GM23338 (cell line): ENCODE results near the gene OLFML2B. TPM values are rescaled to one million over a fixed set of nuclear protein-coding genes. Genes with fewer than 3 reads are reported as not detected.

Experiments used
- ATAC-seq: fragments of 200-7000 bp; cut with Tn5 transposase; 3 replicates; pipeline ENCODE4 v1.9.1; 2020
- DNase-seq: peaks from one replicate; pipeline ENCODE4 v3.0.0-alpha.2; 2015; ENCODE audit warnings: low spot score
- H2AFZ ChIP-seq: fragments of 200-600 bp; sonication (generic); 2 replicates; pipeline ENCODE4 v1.8.0; 2016; ENCODE audit warnings: antibody characterized with exemption, mild to moderate bottlenecking, moderate library complexity
- H3F3A ChIP-seq: fragments of 200-600 bp; sonication (generic); replicated peaks from 2 replicates; pipeline ENCODE4 v1.8.0; 2017; ENCODE audit warnings: antibody characterized with exemption, mixed run types, low read depth
- H3K27ac ChIP-seq: fragments of 200-600 bp; sonication (generic); 2 replicates; pipeline ENCODE4 v1.6.1; 2016; ENCODE audit warnings: low read depth
- H3K27me3 ChIP-seq: fragments of 200-600 bp; sonication (generic); 2 replicates; pipeline ENCODE4 v1.8.0; 2016; ENCODE audit warnings: mild to moderate bottlenecking, mixed run types, moderate library complexity; ENCODE audit not compliant: insufficient read depth
- H3K36me3 ChIP-seq: fragments of 200-600 bp; sonication (generic); 2 replicates; pipeline ENCODE4 v1.8.0; 2016; ENCODE audit warnings: mild to moderate bottlenecking; ENCODE audit not compliant: insufficient read depth
- H3K4me1 ChIP-seq: fragments of 200-600 bp; sonication (generic); 2 replicates; pipeline ENCODE4 v1.8.0; 2016; ENCODE audit warnings: mild to moderate bottlenecking, moderate library complexity; ENCODE audit not compliant: insufficient read depth
- H3K4me2 ChIP-seq: fragments of 200-600 bp; sonication (generic); 2 replicates; pipeline ENCODE4 v1.7.1; 2017; ENCODE audit warnings: mixed run types
- H3K4me3 ChIP-seq: fragments of 200-600 bp; sonication (generic); 2 replicates; pipeline ENCODE4 v1.6.1; 2016; ENCODE audit warnings: mixed run types
- H3K79me2 ChIP-seq: fragments of 200-600 bp; sonication (generic); replicated peaks from 2 replicates; pipeline ENCODE4 v1.8.0; 2017; ENCODE audit warnings: mild to moderate bottlenecking; ENCODE audit not compliant: insufficient read depth
- H3K9me2 ChIP-seq: fragments of 200-600 bp; sonication (generic); 2 replicates; pipeline ENCODE4 v1.8.0; 2017; ENCODE audit not compliant: insufficient read depth
- H4K20me1 ChIP-seq: fragments of 200-600 bp; sonication (generic); replicated peaks from 2 replicates; pipeline ENCODE4 v1.8.0; 2017; ENCODE audit warnings: mild to moderate bottlenecking; ENCODE audit not compliant: insufficient read depth
- H3K27ac Mint-ChIP-seq: 2 replicates; pipeline ENCODE4 v1.8.0; 2020; ENCODE audit warnings: inconsistent platforms, mild to moderate bottlenecking, moderate library complexity, mixed read lengths
- H3K27me3 Mint-ChIP-seq: 3 replicates; pipeline ENCODE4 v1.8.0; 2022; ENCODE audit warnings: low read depth, mild to moderate bottlenecking, moderate library complexity, mixed read lengths, inconsistent platforms; ENCODE audit not compliant: insufficient read depth, poor library complexity
- H3K36me3 Mint-ChIP-seq: 3 replicates; pipeline ENCODE4 v1.8.0; 2021; ENCODE audit warnings: low read depth, mild to moderate bottlenecking, inconsistent platforms, moderate library complexity, mixed read lengths
- H3K4me1 Mint-ChIP-seq: 3 replicates; pipeline ENCODE4 v1.8.0; 2020; ENCODE audit warnings: mild to moderate bottlenecking, inconsistent platforms, mixed read lengths
- H3K4me3 Mint-ChIP-seq: 3 replicates; pipeline ENCODE4 v1.8.0; 2021; ENCODE audit warnings: moderate library complexity, mild to moderate bottlenecking, inconsistent platforms, mixed read lengths
- H3K9me3 Mint-ChIP-seq: 3 replicates; pipeline ENCODE4 v1.8.0; 2020; ENCODE audit warnings: moderate library complexity, mild to moderate bottlenecking, inconsistent platforms, mixed read lengths
- CREB1 ChIP-seq: fragments of 250-450 bp; sonication (Bioruptor Pico); IDR thresholded peaks from 2 replicates; pipeline ENCODE4 v1.5.0; 2020; ENCODE audit warnings: low read depth, mild to moderate bottlenecking, moderate library complexity
- EZH2 ChIP-seq: fragments of 200-600 bp; sonication (generic); IDR thresholded peaks from one replicate; pipeline ENCODE4 v1.8.0; 2017; ENCODE audit warnings: antibody characterized with exemption, mild to moderate bottlenecking, low read depth; ENCODE audit not compliant: unreplicated experiment
- EZH2phosphoT487 ChIP-seq: fragments of 200-600 bp; sonication (generic); IDR thresholded peaks from one replicate; pipeline ENCODE4 v1.8.1; 2018; ENCODE audit warnings: antibody characterized with exemption; ENCODE audit not compliant: unreplicated experiment
- JUNB ChIP-seq: IDR thresholded peaks from one replicate; pipeline ENCODE4 v1.6.1; 2016; ENCODE audit warnings: antibody characterized with exemption; ENCODE audit not compliant: unreplicated experiment
- NANOG ChIP-seq: IDR thresholded peaks from 2 replicates; pipeline ENCODE4 v1.6.1; 2016; ENCODE audit warnings: antibody characterized with exemption, borderline replicate concordance
- POLR2AphosphoS5 ChIP-seq: IDR thresholded peaks from 2 replicates; pipeline ENCODE4 v1.6.1; 2016; ENCODE audit warnings: antibody characterized with exemption, low read depth
- STAT1 ChIP-seq: IDR thresholded peaks from one replicate; pipeline ENCODE4 v1.6.1; 2016; ENCODE audit warnings: antibody characterized with exemption; ENCODE audit not compliant: unreplicated experiment
- ZNF114 ChIP-seq: fragments of 250-450 bp; sonication (Bioruptor Pico); IDR thresholded peaks from 2 replicates; pipeline ENCODE4 v1.5.0; 2020; ENCODE audit warnings: mild to moderate bottlenecking, moderate library complexity
- ZNF331 ChIP-seq: fragments of 250-450 bp; sonication (Bioruptor Pico); IDR thresholded peaks from 2 replicates; pipeline ENCODE4 v1.5.0; 2020; ENCODE audit warnings: low read depth, mild to moderate bottlenecking, moderate library complexity
- ZNF462 ChIP-seq: fragments of 250-450 bp; sonication (Bioruptor Pico); IDR thresholded peaks from 2 replicates; pipeline ENCODE4 v1.5.0; 2020; ENCODE audit warnings: mild to moderate bottlenecking, moderate library complexity
- polyA plus RNA-seq: library from polyadenylated mRNA; unstranded; fragments of >200 nt; fragmentation: Nextera tagmentation; extraction: Ambion mirVana; gene quantifications from 2 replicates; pipeline ENCODE4 v1.2.1, GENCODE V29; 2016
- total RNA-seq: library from RNA; depleted of rRNA; stranded (reverse); fragments of >200 nt; shearing (Covaris generic); gene quantifications from 2 replicates; pipeline ENCODE4 v1.2.3, GENCODE V29; 2014
- TF ChIP-seq, protein P1 (sequence below): IDR thresholded peaks from 2 replicates; pipeline ENCODE4 v1.6.1; 2016; ENCODE audit warnings: antibody characterized with exemption
- TF ChIP-seq, protein P2 (sequence below), 2 experiments: fragments of 200-600 bp in 1 of 2; sonication (generic) in 1 of 2; conservative IDR thresholded peaks; 2 replicates each; pipeline versions ENCODE4 v1.5.1 to v1.6.1; 2016 to 2017; ENCODE audit warnings: antibody characterized with exemption in 2 of 2, low read depth in 2 of 2, mild to moderate bottlenecking in 2 of 2, moderate library complexity in 1 of 2
- TF ChIP-seq, protein P3 (sequence below): IDR thresholded peaks from one replicate; pipeline ENCODE4 v1.6.1; 2018; ENCODE audit warnings: antibody characterized with exemption; ENCODE audit not compliant: unreplicated experiment

The OLFML2B gene
- total and polyA plus RNA-seq, 2 experiments from 2014 or later = 2.9 to 4.3 TPM

DNA sequence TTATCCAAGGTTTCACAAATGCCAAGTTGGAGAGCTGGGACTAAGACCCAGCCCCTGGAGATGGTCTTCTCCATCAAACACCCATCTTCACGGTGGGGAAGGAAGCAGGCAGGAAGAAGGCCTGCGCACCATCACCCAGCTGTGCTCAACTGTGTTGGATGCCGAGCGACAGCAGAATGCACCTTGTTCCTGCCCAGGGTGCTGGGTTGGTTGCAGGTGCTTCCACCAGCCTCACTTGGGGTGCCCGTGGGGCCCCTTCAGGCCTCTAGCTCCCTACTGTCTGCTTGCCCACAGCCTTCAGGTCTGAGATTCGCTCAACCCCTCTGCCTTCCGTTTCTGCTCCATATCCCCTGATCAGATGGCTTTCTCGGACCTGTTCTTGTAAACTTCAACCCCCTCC lies 42.5 kb downstream of the OLFML2B start:
- no peak overlapping the region for H2AFZ ChIP-seq
- no peaks in the 10 kb centered on the region for H4K20me1 ChIP-seq
- H3K27ac ChIP-seq = no peak overlapping the region
- Mint-ChIP-seq H3K27ac (no peak overlapping the region), H3K4me3 (no peak overlapping the region), H3K4me1 (no peaks in the 10 kb centered on the region; the same call in 2 of the 3 replicates), H3K9me3 (no peaks in the 10 kb centered on the region; the same call in 2 of the 3 replicates), H3K36me3 (peaks cover 5% of the 10 kb centered on the region; the same call in 1 of the 3 replicates), H3K27me3 (peaks cover 2% of the 10 kb centered on the region)
- H3K36me3 ChIP-seq = no peaks in the 10 kb centered on the region
- no peak for DNase-seq
- H3K79me2 ChIP-seq = no peaks in the 10 kb centered on the region
- no peak overlapping the region for H3K4me3 ChIP-seq
- no peaks in the 10 kb centered on the region for H3F3A ChIP-seq
- no peak overlapping the region for H3K4me2 ChIP-seq
- H3K9me2 ChIP-seq = peaks cover 7% of the 10 kb centered on the region; the same call in 1 of the 2 replicates
- no peak for TF ChIP-seq CREB1 (CRISPR knock-in tag)
- TF ChIP-seq ZNF462 (CRISPR knock-in tag) = no peak
- TF ChIP-seq, protein P1, sequence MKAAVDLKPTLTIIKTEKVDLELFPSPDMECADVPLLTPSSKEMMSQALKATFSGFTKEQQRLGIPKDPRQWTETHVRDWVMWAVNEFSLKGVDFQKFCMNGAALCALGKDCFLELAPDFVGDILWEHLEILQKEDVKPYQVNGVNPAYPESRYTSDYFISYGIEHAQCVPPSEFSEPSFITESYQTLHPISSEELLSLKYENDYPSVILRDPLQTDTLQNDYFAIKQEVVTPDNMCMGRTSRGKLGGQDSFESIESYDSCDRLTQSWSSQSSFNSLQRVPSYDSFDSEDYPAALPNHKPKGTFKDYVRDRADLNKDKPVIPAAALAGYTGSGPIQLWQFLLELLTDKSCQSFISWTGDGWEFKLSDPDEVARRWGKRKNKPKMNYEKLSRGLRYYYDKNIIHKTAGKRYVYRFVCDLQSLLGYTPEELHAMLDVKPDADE = no peak
- TF ChIP-seq EZH2phosphoT487 = no peak
- TF ChIP-seq, protein P2, sequence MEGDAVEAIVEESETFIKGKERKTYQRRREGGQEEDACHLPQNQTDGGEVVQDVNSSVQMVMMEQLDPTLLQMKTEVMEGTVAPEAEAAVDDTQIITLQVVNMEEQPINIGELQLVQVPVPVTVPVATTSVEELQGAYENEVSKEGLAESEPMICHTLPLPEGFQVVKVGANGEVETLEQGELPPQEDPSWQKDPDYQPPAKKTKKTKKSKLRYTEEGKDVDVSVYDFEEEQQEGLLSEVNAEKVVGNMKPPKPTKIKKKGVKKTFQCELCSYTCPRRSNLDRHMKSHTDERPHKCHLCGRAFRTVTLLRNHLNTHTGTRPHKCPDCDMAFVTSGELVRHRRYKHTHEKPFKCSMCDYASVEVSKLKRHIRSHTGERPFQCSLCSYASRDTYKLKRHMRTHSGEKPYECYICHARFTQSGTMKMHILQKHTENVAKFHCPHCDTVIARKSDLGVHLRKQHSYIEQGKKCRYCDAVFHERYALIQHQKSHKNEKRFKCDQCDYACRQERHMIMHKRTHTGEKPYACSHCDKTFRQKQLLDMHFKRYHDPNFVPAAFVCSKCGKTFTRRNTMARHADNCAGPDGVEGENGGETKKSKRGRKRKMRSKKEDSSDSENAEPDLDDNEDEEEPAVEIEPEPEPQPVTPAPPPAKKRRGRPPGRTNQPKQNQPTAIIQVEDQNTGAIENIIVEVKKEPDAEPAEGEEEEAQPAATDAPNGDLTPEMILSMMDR (conservative IDR thresholded peaks at IDR 0.05; ENCODE audit: low read depth in 2 of 2) = no peak
- TF ChIP-seq, protein P3, sequence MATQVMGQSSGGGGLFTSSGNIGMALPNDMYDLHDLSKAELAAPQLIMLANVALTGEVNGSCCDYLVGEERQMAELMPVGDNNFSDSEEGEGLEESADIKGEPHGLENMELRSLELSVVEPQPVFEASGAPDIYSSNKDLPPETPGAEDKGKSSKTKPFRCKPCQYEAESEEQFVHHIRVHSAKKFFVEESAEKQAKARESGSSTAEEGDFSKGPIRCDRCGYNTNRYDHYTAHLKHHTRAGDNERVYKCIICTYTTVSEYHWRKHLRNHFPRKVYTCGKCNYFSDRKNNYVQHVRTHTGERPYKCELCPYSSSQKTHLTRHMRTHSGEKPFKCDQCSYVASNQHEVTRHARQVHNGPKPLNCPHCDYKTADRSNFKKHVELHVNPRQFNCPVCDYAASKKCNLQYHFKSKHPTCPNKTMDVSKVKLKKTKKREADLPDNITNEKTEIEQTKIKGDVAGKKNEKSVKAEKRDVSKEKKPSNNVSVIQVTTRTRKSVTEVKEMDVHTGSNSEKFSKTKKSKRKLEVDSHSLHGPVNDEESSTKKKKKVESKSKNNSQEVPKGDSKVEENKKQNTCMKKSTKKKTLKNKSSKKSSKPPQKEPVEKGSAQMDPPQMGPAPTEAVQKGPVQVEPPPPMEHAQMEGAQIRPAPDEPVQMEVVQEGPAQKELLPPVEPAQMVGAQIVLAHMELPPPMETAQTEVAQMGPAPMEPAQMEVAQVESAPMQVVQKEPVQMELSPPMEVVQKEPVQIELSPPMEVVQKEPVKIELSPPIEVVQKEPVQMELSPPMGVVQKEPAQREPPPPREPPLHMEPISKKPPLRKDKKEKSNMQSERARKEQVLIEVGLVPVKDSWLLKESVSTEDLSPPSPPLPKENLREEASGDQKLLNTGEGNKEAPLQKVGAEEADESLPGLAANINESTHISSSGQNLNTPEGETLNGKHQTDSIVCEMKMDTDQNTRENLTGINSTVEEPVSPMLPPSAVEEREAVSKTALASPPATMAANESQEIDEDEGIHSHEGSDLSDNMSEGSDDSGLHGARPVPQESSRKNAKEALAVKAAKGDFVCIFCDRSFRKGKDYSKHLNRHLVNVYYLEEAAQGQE = no peak
- TF ChIP-seq JUNB = no peak
- TF ChIP-seq STAT1 = no peak
- TF ChIP-seq ZNF114 (CRISPR knock-in tag) = no peak
- no peak for TF ChIP-seq ZNF331
- no peak for TF ChIP-seq POLR2AphosphoS5
- TF ChIP-seq EZH2 = no peak
- TF ChIP-seq NANOG = no peak
- no peak for ATAC-seq
- H3K4me1 ChIP-seq = no peaks in the 10 kb centered on the region
- H3K27me3 ChIP-seq = no peaks in the 10 kb centered on the region
